ENCODE measurements around the gene TTC3.

Gene TTC3

DNA sequence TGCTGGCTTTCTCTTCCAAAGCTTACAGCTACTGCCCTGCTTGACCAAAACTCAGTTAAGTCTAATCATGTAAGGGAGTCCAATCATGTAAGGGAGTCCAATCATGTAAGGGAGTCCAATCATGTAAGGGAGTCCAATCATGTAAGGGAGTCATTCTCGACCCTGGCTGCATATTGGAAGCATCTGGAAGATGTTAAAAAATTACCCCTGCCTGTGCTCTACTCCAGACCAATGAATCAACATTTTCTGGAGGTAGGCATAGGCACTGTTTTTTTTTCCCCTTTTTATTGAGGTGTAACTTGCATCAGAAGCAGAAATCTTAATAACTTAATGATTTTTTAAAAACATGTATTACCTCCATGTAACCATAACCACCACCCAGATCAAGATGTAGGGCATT is 9.6 kb upstream of the TTC3 start:
- DNase-seq, result no peak

DNA sequence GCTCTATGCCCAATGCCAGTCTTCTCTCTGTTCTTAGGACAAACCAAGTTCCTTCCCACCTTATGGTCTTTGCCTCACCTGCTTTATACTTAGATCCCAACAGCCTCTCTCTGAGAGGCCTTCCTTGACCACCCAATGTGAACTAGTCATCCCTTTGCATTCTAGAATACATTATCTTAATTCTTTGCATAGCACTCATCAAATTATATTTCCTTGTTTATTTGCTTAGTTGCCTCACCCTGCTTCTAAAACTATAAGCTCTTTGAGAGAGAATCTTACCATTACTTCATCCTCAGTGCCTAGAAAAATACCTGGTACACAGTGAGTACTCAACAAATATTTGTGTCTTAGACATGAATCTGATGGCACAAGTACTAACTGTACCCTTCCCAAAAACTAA is 8.2 kb upstream of the TTC3 start:
- DNase-seq, result no peak

DNA sequence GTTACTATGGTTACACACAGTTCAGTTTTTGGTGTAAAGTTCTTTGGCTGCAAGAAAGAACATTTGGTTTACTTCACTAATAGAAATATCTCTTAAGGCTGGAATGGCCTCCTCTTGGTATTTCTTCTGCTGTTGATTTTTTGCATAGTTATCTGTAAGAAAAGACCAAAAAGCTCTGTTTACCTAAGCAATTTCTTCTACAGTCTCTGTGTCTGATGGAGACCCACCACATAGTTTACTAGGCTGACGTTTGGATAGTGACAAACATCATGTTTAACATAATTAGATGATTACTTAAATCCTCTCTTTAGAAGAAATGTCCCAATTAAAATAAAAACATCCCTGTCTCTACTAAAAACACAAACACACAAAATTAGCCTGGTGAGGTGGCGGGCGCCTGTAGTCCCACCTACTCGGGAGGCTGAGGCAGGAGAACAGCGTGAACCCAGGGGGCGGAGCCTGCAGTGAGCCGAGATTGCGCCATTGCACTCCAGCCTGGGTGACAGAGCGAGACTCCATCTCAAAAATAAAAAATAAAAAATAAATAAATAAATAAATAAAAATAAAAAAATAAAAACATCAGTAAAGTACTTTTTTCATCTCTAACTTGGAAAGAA is 7.4 kb upstream of the TTC3 start:
- no peak for DNase-seq

DNA sequence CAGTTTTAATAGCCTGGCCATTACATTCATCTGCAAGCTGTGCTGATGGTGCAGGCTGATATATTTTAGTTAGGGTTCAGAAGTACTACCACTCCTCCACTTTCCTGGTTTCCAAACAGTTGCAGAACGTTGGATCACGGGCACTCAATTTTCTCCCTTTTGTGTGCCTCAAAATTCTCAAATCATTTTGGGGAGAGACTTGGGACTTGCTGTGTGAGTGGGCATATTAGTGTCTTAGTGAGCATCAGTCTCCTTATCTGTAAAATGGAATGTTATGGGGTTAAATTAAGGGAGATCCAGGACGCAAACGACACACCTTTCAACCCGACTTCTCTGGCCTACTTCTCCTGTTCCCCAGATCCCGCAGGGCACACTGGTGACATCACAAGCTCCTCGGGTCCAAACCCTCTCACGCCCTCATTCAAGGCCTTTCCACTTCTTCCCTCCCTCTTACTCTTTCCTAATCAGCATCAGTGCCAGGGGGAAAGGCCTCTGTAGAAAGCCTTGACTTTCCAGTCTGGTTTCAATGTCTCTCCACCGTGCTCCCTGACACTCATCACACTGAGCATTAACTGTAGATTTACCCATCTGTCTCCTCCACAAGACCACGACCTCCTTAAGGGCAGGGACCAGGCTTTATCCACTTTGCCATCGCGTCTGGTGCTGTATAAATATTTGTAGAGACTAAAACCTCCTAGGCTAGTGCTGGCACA is 1.3 kb upstream of the TTC3 start:
- DNase-seq, result no peak

DNA sequence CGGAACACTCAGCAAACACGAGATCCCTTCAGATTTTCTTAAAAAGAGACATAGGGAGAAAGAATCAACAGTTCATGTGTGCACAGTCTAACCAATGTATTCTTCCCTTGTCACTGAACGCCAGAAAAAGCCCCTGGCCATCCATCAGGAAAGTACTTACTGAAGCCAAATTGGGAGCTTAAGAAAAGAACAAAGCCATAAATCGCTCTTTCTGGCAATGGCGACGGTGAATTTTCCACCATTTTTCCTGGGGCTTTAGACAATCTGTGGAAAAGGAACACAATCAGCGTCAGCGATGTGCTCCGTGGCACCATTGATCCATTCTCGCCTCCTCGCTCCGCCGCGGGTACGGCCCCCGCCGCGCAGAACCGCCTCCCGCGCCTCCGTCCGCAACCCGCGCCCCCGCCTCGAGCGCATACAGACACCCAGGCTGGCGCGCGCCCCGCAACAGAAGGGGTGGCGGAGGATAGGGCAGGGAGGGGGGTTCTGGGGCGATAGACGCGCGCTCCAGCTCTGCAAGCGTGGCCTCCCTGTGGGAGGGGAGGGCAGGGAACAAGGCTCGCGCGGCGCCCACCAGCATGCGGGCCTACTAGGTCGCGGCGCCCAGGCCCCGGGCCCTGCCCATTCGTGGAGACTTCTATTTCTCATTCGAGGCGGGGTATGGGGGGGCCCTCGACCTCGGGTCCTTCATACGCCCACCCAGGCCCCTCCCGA is 623 bp upstream of the TTC3 start:
- DNase-seq, result no peak

DNA sequence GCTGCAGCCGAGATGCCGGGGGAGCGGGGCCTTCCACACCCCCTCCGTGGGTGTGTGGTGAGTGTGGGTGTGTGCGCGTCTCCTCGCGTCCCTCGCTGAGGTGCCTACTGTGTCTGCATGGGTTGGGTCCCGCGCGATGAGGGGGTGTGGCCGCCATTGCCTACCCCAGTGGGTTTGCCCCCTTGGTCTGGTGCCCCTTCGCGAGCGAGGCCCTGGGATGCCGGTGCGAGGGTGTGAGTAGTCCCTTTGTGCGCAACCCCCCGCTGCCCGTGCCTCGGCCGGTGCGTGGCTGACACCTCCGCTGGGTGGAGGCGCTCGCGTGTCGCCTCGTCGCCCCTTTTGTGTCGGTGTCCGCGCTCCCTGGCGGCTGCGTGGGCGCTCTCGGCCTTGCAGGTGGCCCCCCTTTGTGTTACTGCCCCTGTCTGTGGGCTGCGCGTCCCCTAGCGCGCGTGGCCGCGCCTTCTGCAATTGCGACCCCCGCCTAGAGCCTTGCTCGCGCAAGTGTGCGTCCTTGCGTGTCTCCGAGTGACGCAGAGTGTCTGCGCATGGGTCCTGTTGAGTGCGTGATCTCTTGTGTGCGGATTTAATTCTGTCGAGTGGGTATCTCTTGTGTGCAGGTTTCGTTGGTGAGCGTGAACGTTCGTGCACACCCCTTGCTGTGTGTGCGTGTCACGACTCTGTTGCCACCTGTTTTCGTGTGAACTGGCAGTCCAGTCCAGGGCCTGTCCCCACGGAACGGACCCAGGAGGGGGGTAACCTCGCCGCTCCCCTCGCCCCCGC is 553 bp downstream of the TTC3 start:
- peak; percentile 47 for DNase-seq

DNA sequence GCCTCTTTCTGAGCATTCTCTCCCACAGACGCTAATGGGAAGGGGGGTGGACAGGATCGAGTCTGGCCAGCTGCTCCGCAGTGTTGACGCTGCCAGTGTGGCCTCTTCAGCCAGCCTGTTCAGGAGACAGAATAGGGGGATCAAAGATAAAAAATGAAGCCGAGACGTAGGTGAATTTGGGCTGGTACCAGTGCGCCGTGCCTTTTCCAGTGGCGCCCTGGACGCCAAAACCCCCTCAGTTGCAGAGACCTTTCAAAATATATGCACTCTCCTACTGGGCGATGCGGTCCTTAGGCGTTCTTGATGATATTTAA is 1.1 kb downstream of the TTC3 start:
- DNase-seq, result no peak

DNA sequence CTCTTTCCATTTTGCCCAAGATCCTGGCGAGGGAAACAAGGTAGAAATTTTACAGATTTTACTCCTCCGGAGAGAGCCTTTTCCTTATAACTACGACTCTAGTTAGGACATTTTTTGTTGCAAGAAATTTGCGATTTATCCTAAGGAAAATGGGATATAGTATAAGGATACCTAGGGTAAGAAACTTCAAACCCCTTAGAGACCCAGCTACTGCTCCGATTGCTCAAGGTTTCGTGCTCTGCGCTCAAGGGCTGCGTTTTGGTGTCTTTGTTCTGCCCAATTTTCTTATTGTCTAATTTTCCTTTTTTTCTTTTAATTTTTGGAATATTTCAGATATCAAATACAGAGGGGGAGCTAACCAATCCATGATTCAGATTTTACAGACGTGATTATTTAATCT is 1.5 kb downstream of the TTC3 start:
- DNase-seq, result no peak

DNA sequence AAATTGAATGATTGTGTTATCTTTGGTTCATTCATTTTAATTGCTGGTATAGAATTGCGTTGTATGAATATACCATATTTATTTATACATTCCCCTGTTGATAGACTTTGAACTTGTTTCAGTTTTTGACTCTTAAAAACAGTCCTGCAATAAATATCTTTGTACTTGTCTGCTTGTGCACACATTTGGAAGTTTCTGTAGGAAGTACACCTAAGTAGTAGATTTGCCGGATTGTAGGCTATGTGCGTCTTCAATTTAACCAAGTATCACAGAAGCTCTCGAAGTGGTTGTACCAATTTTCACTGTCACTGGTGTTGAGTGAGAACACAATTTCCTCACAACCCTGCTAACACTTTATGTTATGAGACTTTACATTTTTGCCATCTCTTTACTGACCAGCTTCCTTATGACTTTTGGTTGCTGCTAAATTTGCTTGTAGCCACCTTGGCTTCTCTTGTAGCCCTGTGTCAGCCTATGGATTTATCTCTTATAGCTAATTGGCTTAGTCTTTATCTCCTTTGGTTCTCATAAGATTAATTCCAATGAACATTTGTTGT is 2.2 kb downstream of the TTC3 start:
- no peak for DNase-seq

DNA sequence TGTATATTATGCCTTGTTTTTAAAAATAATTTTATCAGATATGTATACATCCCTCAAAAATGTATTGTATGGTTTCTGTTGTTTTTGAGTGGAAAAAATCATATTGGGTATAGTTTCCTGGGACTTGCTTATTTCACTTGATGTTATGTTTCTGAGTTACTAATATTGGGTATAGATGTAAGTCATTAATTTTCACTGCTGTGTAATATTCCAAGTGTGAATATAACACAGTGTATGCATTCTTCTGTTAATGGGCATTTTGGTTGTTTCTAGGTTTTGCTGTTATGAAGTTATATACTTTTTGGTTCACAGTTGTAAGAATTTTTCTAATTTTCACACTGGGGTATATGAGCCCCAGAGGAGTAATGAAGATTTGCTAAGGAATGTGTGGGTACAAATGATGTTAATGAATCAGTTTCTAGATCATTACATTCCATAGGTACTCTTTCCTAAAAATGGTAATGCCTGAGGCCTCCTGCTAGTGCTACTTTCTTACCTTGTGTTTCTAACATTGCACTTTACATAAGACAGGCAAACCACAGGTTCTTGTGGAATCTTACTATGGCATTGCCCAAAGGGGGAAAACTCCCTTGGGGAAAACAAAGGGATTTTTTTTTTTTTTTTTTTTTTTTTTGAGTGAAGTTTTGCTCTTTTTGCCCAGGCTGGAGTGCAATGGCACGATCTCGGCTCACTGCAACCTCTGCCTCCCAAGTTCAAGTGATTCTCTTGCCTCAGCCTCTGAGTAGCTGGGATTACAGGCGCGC is 3.2 kb downstream of the TTC3 start:
- no peak for DNase-seq

DNA sequence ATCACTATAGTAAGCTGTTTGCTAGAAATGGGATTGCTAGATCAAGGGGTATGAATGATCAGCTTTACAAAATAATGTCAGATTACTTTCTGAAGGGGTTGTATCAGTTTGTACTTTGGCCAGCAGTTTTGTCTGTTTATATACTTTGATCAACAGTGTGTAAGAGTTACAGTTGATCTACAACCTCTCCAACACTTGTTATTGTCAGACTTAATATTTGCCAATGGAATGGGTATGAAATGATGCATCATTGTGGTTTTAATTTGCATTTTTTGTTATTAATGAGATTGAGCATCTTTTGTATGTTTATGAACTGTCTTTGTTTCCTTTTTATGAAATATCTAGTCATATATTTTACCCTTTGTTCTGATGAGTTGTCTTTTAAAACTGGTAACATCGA is 4.3 kb downstream of the TTC3 start:
- DNase-seq, result no peak

DNA sequence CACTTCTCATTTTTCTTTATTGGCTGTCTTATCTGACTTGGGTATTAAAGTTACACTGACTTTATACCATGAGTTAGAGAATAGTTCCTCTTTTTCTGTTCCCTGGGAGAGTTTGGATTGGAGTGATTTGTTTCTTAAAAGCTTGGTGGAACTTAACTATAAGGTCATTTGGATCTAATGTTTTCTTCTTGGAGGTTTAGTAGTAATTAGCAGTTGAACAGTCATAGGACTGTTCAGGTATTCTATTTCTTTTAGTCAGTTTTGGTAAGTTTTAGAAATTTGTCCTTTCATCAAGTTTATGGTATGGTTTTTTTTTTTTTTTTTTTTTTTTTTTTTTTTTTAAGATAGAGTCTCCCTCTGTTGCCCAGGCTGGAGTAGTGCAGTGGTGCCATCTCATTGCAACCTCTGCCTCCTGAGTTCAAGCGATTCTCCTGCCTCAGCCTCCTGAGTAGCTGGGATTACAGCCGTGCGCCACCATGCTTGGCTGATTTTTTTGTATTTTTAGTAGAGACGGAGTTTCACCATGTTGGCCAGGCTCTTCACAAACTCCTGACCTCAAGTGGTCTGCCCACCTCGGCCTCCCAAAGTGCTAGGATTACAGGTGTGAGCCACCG is 6.3 kb downstream of the TTC3 start:
- no peak for DNase-seq

DNA sequence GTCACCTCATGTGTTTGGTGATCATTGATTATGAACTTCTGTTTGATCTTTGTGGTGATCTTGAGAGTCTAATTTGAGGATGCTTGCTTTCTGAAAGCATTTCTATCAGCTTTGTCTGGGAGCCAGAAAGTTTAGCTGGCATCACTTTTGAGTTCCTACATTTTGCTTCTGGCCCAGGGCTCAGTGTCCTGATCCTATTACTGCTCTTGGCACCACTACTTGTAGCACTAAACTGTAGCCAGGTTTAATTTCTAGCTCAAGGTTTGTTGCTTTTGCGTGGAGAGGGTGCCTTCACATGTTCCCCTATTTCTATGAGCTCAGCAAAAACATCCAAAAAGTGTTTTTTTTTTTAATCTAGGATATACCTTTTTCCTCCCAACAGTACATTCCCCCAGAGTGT is 9.3 kb downstream of the TTC3 start:
- DNase-seq, result no peak

DNA sequence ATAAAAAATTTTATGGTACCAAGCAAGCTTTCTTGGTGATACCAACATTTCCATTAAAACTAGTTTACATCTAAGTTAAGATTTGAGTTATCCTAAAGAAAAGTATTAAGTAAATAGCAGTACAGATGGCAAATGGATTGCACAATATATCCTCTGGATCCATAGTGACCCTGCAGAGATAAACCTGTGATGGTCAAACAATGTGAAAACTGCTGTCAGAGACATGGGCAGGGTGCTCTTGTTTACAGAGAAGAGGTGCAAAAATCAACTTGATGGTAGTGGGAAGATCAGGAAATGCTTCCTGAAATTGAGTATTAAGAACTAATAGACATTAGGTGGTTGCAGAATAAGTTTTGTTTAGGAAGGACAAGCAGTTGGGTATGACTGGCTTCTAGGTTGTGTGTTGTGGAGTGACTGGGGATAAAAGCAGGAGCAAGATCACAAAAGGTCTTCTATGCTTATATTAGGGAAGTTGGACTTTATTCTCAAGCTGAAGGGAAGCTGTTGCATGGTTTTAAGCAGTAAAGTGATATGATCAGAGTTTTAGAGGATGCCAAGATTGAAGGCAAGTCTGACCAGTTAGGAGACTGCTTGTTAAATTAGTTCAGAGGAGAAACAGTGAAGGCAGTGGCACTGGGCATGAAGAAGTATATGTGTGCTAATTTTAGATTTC is 9.9 kb downstream of the TTC3 start:
- no peak for DNase-seq

DNA sequence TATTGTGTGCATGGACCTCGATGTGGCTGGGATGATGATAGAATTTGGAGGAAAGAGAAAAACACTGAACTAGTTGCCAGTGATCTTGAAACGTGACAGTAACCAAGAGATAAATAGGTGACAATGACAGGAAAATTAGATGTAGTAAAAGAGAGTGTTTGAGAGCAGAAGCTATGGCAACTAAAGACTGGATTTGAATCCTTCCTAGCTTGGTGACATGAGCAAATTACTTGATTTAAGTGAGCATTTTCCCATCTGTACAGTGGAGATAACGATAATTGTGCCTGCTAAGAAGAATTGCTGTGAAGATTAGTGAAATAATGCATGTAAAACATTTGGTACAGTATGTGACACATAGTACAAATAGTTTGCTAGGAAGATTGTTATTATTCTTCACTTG is 12.7 kb downstream of the TTC3 start:
- no peak for DNase-seq

DNA sequence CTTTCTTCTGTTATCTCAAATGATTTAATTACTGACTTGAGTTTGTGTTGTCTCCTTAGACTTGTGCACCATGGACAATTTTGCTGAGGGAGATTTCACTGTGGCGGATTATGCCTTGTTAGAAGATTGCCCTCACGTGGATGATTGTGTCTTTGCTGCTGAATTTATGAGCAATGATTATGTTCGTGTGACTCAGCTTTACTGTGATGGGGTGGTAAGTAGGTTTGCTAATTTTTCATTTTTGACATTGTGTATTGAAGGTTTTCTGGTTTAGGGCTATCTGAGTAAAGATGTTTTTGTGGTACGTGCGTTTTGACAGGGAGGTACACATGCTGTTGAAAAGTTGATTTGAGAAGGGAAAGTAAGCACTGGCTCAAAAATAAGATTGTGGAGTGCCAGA is 14.1 kb downstream of the TTC3 start:
- DNase-seq, result no peak

DNA sequence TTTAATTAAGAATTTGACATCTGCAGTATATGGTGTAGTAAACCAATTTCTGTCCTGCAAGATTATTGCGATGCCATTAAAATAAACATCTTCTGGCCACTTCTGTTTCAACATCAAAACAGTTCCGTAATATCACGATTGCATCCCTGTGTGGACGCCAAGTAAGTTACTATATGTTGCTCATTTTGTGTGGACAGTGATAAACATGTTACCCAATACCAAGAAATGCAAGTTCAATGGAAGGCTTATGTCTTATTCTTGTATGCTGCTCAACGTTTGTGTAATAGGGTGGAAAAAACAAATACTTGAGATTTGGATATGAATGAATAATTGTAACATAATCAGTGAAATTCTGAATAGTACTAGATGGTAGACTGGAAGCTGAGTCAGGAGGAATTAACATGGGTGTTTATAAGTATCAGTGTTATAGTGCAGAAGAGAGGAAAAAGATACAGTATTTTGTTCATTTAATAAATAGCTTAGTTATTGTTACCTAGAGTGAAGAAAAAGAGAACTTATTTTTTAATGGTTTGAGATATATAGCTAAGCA is 15.2 kb downstream of the TTC3 start:
- DNase-seq, result no peak

DNA sequence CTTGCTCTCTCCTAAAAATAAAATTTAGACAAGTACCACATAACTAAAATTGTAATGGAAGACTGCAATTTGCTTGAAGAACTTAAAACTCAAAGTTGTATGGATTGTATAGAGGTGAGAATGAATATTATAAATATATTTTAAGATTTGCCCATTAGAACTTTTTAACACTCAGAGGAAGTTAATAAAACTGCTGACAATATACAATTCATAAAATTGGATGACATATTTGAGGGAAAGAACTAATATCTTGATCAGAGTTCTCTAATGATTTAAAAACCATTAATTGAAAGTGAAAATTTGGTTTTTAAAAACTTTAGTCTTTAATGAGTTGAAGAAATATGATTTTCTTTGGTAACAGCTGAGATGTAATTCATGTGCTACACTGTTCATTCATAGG is 20.9 kb downstream of the TTC3 start:
- no peak for DNase-seq

DNA sequence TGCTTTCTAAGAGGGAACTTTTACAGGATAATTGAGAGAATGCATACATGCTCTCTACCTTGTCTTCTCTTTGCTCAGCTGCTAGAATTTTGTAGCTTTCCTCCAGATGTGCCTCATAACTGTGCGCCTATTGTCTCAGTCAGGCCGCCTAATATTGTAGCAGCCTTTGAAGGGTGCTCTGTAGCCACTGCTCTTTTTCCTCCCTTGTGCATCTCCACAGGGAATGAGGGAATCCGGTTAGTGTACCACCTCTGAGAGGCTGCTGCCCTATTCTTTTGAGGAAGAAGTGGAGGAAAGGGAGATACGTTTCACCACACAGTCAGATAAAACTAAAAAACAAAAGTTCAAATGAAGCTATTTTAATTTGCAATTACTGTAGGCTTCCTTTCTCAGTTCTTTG is 22.8 kb downstream of the TTC3 start:
- DNase-seq, result no peak

DNA sequence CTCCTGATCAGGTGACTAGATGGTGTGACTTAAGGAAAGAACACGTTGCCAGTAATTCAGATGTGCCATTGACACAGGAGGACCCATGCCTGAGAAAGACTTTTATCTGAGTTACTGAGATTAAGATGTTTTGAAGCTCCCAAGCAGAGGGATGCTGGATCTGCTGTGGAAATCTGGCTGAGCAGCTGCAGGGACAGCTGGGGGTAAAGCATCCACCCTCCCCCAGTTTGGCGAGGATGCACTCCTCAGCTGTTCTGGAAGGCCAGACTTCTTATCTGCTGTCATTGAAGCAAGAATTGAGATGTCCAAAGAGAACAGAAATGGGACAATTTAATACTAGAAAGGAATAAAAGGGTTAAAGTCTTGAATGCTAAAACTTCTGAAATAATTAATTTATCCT is 25.7 kb downstream of the TTC3 start:
- DNase-seq, result no peak

DNA sequence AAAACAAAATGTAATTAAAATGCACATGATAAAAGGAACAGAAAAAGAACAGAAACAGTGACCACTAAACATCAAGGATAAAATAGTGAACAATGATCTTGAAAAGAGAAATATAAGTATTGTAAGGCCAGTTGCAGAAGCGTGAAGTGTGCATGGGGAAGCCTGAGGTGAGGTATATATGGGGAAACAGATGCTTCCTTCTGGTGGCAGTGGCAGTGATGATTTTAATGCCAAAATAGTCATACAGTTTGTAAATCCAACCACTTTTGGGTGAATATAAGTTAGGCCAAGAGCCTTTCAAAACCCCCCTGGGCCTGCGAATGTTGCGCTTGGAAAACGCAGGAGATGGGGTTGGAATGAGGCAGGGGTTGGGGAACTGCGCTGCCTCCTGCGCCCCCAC is 27.3 kb downstream of the TTC3 start:
- DNase-seq, result no peak

Measured in activated CD4-positive, alpha-beta T cell treated with anti-CD3 and anti-CD28 coated beads for 1 hour (primary cell).